ENCODE results near the gene ROBO2.

Gene ROBO2

GRCh38 chr3:77271711-77272110 lies 231.8 kb downstream of the ROBO2 start:
- no peak overlapping the region for H3K9ac ChIP-seq (ENCODE audit: low read depth, low read length)
- no peaks in the 10 kb centered on the region for H3K9me3 ChIP-seq (ENCODE audit: control insufficient read depth, insufficient read depth, low read length)

DNA sequence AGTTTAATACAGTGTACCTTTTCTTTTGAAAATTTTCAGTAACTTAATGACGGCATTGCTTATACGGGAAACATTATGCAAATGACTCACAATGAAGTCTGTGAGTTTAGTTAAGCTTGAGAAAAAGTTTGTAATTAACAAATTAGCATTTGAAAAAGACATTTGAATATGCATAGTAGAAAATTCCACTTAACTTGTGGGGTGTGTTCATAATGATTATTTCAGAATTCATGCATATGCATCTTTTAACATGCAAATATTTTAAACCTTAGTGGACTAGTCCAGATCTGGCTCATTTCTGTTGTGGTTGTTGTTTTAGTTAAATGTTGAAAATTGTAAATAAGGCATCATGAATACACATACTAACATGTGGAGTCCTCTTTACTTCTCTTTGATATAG lies 239.4 kb downstream of the ROBO2 start:
- Histone ChIP-seq H3K4me1 (ENCODE audit: control insufficient read depth, insufficient read depth, low read length) (peaks cover 10% of the 10 kb centered on the region), H3K4me3 (ENCODE audit: low read depth, low read length) (no peak overlapping the region), H3K36me3 (ENCODE audit: control insufficient read depth, insufficient read depth, low read length) (no peaks in the 10 kb centered on the region), H3K9ac (ENCODE audit: low read depth, low read length) (no peak overlapping the region), H3K9me3 (ENCODE audit: control insufficient read depth, insufficient read depth, low read length) (no peaks in the 10 kb centered on the region), H3K27me3 (ENCODE audit: control insufficient read depth, insufficient read depth, low read length) (no peaks in the 10 kb centered on the region)

More at GRCh38 chr3:77271711-77272110, 231.8 kb downstream of the ROBO2 start:
- H3K27me3 ChIP-seq (ENCODE audit: control insufficient read depth, insufficient read depth, low read length): no peaks in the 10 kb centered on the region
- no peaks in the 10 kb centered on the region for H3K36me3 ChIP-seq (ENCODE audit: control insufficient read depth, insufficient read depth, low read length)
- no peak overlapping the region for H3K4me3 ChIP-seq (ENCODE audit: low read depth, low read length)
- peaks cover 3% of the 10 kb centered on the region for H3K4me1 ChIP-seq (ENCODE audit: control insufficient read depth, insufficient read depth, low read length)

DNA sequence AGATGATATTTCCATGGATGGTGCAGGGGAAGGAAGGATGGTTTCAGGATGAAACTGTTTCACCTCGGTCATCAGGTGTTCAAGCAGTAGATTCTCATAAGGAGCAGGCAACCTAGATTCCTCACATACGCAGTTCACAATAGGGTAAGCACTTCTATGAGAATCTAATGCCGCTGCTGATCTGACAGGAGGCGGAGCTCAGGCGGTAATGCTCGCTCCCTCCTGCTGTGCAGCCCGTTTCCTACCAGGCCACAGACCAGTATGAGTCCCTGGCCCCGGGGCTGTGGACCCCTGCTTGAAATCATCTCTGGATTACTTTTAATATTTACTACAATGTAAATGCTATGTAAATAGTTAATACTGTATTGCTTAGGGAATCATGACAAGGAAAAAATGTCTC lies 241.8 kb downstream of the ROBO2 start:
- no peak overlapping the region for H3K9ac ChIP-seq (ENCODE audit: low read depth, low read length)
- no peak overlapping the region for H3K4me3 ChIP-seq (ENCODE audit: low read depth, low read length)
- no peaks in the 10 kb centered on the region for H3K9me3 ChIP-seq (ENCODE audit: control insufficient read depth, insufficient read depth, low read length)
- no peaks in the 10 kb centered on the region for H3K27me3 ChIP-seq (ENCODE audit: control insufficient read depth, insufficient read depth, low read length)
- H3K4me1 ChIP-seq (ENCODE audit: control insufficient read depth, insufficient read depth, low read length): peaks cover 10% of the 10 kb centered on the region
- H3K36me3 ChIP-seq (ENCODE audit: control insufficient read depth, insufficient read depth, low read length): no peaks in the 10 kb centered on the region

DNA sequence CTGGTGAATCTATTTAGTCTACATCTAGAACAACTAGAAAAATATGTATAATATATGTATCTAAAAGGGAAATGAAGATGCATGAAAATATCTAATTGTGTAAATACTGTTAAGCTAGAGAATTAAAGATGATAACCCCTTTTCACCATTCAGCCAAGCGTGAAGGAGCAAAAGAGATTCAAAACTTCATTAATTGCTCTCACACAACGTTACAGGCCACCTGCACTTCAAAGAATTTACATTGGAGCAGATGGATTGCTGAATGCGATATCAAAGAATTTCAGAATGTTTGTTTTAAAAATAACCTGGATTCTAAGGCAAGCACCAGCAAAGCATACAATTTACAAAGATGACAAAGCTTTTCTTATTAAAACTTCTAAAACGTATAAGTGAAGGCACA lies 243.2 kb downstream of the ROBO2 start:
- H3K4me3 ChIP-seq (ENCODE audit: low read depth, low read length): no peak overlapping the region
- H3K4me1 ChIP-seq (ENCODE audit: control insufficient read depth, insufficient read depth, low read length): peaks cover 10% of the 10 kb centered on the region
- H3K9me3 ChIP-seq (ENCODE audit: control insufficient read depth, insufficient read depth, low read length): no peaks in the 10 kb centered on the region
- no peak overlapping the region for H3K9ac ChIP-seq (ENCODE audit: low read depth, low read length)
- H3K27me3 ChIP-seq (ENCODE audit: control insufficient read depth, insufficient read depth, low read length): no peaks in the 10 kb centered on the region
- no peaks in the 10 kb centered on the region for H3K36me3 ChIP-seq (ENCODE audit: control insufficient read depth, insufficient read depth, low read length)

DNA sequence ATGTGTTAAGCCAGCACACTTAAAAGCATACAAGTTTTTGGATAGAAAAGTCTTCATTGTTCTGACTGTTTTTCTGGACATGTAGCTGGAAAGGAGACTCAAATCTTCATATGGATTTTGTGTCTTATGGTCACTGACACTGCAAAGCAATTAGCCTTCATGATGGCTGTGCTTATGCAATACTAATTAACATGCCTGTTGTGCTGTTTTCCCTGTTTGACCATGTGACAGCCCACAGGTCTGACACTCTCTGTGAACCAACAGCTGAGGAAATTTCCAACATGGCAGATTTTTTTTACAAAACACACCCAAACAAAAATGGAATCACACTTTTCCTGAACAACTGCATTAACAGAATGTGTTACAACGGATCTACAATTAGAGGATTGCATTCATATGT lies 248.4 kb downstream of the ROBO2 start:
- H3K36me3 ChIP-seq (ENCODE audit: control insufficient read depth, insufficient read depth, low read length): no peaks in the 10 kb centered on the region
- peaks cover 5% of the 10 kb centered on the region for H3K4me1 ChIP-seq (ENCODE audit: control insufficient read depth, insufficient read depth, low read length)
- no peak overlapping the region for H3K9ac ChIP-seq (ENCODE audit: low read depth, low read length)
- no peaks in the 10 kb centered on the region for H3K9me3 ChIP-seq (ENCODE audit: control insufficient read depth, insufficient read depth, low read length)
- H3K27me3 ChIP-seq (ENCODE audit: control insufficient read depth, insufficient read depth, low read length): no peaks in the 10 kb centered on the region
- H3K4me3 ChIP-seq (ENCODE audit: low read depth, low read length): no peak overlapping the region

DNA sequence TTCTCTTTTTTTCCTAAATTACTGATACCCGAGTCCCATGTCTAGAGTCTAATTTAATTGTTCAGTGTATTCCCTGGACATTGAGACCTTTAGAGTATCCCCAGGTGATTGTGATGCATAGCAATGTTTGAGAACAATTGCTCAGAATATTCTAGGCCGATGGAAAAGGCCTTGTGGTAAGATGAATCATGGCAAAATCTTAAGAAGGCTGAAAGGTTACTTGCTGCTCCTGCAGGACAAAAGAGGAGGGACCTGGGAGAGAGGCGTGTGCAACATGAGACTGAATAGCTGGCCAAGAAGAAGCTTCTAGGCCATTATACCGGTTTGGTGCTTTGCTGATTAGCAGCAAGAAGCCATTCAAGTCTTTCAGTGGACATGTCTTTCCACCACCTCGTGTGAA lies 256.6 kb downstream of the ROBO2 start:
- no peak overlapping the region for H3K4me3 ChIP-seq (ENCODE audit: low read depth, low read length)
- H3K9ac ChIP-seq (ENCODE audit: low read depth, low read length): no peak overlapping the region
- H3K4me1 ChIP-seq (ENCODE audit: control insufficient read depth, insufficient read depth, low read length): no peaks in the 10 kb centered on the region
- no peaks in the 10 kb centered on the region for H3K9me3 ChIP-seq (ENCODE audit: control insufficient read depth, insufficient read depth, low read length)
- no peaks in the 10 kb centered on the region for H3K27me3 ChIP-seq (ENCODE audit: control insufficient read depth, insufficient read depth, low read length)
- H3K36me3 ChIP-seq (ENCODE audit: control insufficient read depth, insufficient read depth, low read length): no peaks in the 10 kb centered on the region

DNA sequence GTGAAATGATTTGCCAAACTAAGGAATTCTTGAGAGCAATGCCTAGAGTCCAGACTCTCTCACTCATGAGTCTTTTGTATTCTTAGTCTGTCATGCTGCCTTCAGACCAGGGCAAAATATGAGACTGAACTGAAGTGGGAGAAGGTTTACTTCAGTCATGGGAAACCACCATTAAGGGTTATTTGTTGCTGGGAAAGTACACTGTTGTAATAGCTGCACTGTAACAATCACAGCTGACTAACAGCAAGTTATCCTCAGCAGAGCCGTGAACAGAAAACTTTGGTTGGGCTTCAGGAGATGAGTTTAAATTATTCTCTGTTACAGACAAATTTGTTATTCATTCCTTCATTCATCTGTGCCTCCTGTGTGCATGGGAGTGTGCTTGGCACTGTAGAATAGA lies 258.5 kb downstream of the ROBO2 start:
- H3K4me3 ChIP-seq (ENCODE audit: low read depth, low read length): no peak overlapping the region
- H3K36me3 ChIP-seq (ENCODE audit: control insufficient read depth, insufficient read depth, low read length): no peaks in the 10 kb centered on the region
- H3K9ac ChIP-seq (ENCODE audit: low read depth, low read length): no peak overlapping the region
- no peaks in the 10 kb centered on the region for H3K27me3 ChIP-seq (ENCODE audit: control insufficient read depth, insufficient read depth, low read length)
- no peaks in the 10 kb centered on the region for H3K4me1 ChIP-seq (ENCODE audit: control insufficient read depth, insufficient read depth, low read length)
- H3K9me3 ChIP-seq (ENCODE audit: control insufficient read depth, insufficient read depth, low read length): no peaks in the 10 kb centered on the region

DNA sequence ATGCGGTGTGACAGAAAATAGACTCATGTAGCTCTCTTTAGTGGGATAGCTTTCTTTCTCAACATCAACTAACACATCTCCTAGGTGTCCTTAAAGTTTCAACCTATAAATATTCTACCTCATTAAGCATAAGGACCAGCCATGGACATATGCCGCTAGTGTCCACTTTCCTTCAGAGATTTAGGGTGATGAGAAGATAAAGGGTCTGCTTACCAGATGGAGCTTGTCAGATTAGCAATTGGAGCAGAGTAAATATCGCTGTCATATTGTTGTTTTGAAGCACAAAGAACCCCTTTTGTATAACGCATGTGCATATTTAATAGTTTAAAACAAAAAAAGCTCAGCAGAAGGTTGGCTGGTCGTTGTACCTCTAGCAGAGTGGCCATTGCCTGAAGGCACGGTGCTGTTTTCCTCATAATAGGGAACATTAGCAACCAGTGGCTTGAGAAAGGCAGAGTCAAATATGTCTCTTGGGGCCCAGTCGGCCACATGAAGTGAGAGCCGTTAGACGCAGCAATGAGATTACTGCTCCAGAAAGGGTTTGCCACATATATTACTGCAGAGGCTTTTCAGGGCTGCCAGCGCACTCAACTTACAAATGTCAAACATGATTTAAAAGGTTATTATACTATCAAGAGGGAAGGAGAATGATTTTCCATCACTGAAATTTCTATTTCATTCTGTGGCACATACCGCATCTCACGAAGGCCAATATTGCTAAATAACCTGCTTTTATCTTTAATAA lies 264.2 kb downstream of the ROBO2 start:
- Histone ChIP-seq H3K4me1 (ENCODE audit: control insufficient read depth, insufficient read depth, low read length) (peaks cover 9% of the 10 kb centered on the region), H3K9me3 (ENCODE audit: control insufficient read depth, insufficient read depth, low read length) (no peaks in the 10 kb centered on the region), H3K9ac (ENCODE audit: low read depth, low read length) (no peak overlapping the region), H3K4me3 (ENCODE audit: low read depth, low read length) (no peak overlapping the region), H3K36me3 (ENCODE audit: control insufficient read depth, insufficient read depth, low read length) (no peaks in the 10 kb centered on the region), H3K27me3 (ENCODE audit: control insufficient read depth, insufficient read depth, low read length) (no peaks in the 10 kb centered on the region)

DNA sequence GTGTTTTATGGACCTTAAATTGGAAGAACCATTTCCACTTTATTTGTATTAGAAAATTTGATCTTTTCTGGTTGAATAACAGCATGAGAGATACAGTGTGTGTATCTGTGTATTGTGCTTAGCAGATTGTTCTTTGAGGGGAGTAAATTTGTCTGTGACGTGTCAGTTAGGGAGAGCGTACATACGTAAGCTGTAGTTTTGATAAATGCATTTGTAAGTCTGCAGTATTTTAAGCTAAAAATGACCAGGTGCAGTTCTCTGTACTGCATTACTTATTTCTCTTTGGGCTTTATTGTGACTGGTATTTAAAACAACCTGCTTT lies 264.8 kb downstream of the ROBO2 start:
- H3K27me3 ChIP-seq (ENCODE audit: control insufficient read depth, insufficient read depth, low read length): no peaks in the 10 kb centered on the region
- peaks cover 9% of the 10 kb centered on the region for H3K4me1 ChIP-seq (ENCODE audit: control insufficient read depth, insufficient read depth, low read length)
- H3K9ac ChIP-seq (ENCODE audit: low read depth, low read length): no peak overlapping the region
- H3K36me3 ChIP-seq (ENCODE audit: control insufficient read depth, insufficient read depth, low read length): no peaks in the 10 kb centered on the region
- H3K9me3 ChIP-seq (ENCODE audit: control insufficient read depth, insufficient read depth, low read length): no peaks in the 10 kb centered on the region
- H3K4me3 ChIP-seq (ENCODE audit: low read depth, low read length): no peak overlapping the region

DNA sequence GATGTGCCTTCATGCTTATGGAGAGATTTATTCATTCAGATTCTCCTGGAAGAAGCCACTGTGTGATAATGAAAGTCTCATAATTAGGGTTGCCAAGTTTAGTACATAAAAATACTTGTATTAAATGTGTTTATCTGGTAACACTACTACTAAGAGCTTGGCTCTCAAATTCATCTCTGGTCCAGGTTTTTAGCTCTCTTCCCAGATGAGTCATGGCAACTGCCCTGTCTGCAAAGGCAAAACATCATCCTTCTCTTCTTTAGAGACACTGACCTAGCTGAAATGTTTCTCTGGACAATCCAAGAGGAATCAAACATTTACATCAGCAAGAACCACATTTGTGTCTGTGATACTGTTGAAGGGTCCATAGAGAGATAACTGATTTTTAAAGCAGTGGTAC lies 269.6 kb downstream of the ROBO2 start:
- no peaks in the 10 kb centered on the region for H3K9me3 ChIP-seq (ENCODE audit: control insufficient read depth, insufficient read depth, low read length)
- no peak overlapping the region for H3K4me3 ChIP-seq (ENCODE audit: low read depth, low read length)
- no peak overlapping the region for H3K9ac ChIP-seq (ENCODE audit: low read depth, low read length)
- H3K36me3 ChIP-seq (ENCODE audit: control insufficient read depth, insufficient read depth, low read length): no peaks in the 10 kb centered on the region
- H3K27me3 ChIP-seq (ENCODE audit: control insufficient read depth, insufficient read depth, low read length): no peaks in the 10 kb centered on the region
- H3K4me1 ChIP-seq (ENCODE audit: control insufficient read depth, insufficient read depth, low read length): peaks cover 9% of the 10 kb centered on the region

DNA sequence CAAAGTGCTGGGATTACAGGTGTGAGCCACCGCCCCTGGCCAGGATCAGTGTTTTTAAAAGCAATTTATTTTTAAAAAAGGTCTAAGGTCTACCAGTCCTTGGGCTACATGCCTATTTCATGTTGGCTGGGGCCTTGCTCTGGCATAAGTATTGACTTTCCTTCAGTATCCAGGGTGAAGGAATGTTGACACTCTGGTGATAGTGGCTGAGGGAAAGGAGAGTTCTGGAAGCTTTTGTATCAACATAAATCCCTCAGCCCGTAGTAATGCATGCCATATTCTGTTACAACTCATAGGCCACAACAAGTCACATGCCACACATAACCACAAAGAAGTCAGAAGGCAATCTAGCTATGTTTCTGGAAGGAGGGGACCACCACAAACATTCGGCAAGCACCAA lies 273.9 kb downstream of the ROBO2 start:
- no peaks in the 10 kb centered on the region for H3K4me1 ChIP-seq (ENCODE audit: control insufficient read depth, insufficient read depth, low read length)
- no peak overlapping the region for H3K4me3 ChIP-seq (ENCODE audit: low read depth, low read length)
- H3K9me3 ChIP-seq (ENCODE audit: control insufficient read depth, insufficient read depth, low read length): no peaks in the 10 kb centered on the region
- no peak overlapping the region for H3K9ac ChIP-seq (ENCODE audit: low read depth, low read length)
- no peaks in the 10 kb centered on the region for H3K27me3 ChIP-seq (ENCODE audit: control insufficient read depth, insufficient read depth, low read length)
- no peaks in the 10 kb centered on the region for H3K36me3 ChIP-seq (ENCODE audit: control insufficient read depth, insufficient read depth, low read length)

- no peak overlapping the region for H3K4me3 ChIP-seq (ENCODE audit: low read depth, low read length)
- no peaks in the 10 kb centered on the region for H3K9me3 ChIP-seq (ENCODE audit: control insufficient read depth, insufficient read depth, low read length)
- no peaks in the 10 kb centered on the region for H3K36me3 ChIP-seq (ENCODE audit: control insufficient read depth, insufficient read depth, low read length)
- H3K9ac ChIP-seq (ENCODE audit: low read depth, low read length): no peak overlapping the region
- H3K4me1 ChIP-seq (ENCODE audit: control insufficient read depth, insufficient read depth, low read length): peaks cover 3% of the 10 kb centered on the region
- H3K27me3 ChIP-seq (ENCODE audit: control insufficient read depth, insufficient read depth, low read length): no peaks in the 10 kb centered on the region
These were observed 279.8 kb downstream of the ROBO2 start for GRCh38 chr3:77319711-77320110.

Measured in iPS-15b (cell line).